ENCODE results near the gene DYRK1A. TPM values are rescaled to one million over a fixed set of nuclear protein-coding genes. Genes with fewer than 3 reads are reported as not detected.

The DYRK1A gene
- total and polyA plus RNA-seq, 11 donors = 24.5 to 96.6 (median 69.0) TPM

- WGBS, 4 donors = 74 to 88% (median 76%) methylated on average over 3 of the region's 3 CpGs
- Histone ChIP-seq H3K4me3 (no peak overlapping the region), H3K27me3 (no peaks in the 10 kb centered on the region), H3K9me3 (no peaks in the 10 kb centered on the region), H3K4me1 (peaks cover 3 to 87% (median 75%) of the 10 kb centered on the region in 12 donors), H3K36me3 (peaks cover 0 to 22% (median 10%) of the 10 kb centered on the region in 9 donors), H3K27ac (peak overlapping the region in 2 of 12 donors; percentile 1 to 58)
- DNase-seq (no peak), ATAC-seq (no peak)
- intact Hi-C loops (cut with DNase I) = loop anchor here in 1 of 10 donors (5.0 kb wide), 1 partner anchor 47 kb away; no protein-coding TSS in a partner anchor
- TF ChIP-seq CTCF (IDR thresholded peaks at IDR 0.05) = no peak
- TF ChIP-seq POLR2A (IDR thresholded peaks at IDR 0.05) = no peak
These were observed 52.8 kb downstream of the DYRK1A start for GRCh38 chr21:37419228-37419906.

- H3K4me3 ChIP-seq = no peak overlapping the region
- TF ChIP-seq POLR2A (IDR thresholded peaks at IDR 0.05) (no peak), CTCF (IDR thresholded peaks at IDR 0.05) (no peak)
- H3K4me1 ChIP-seq = peaks cover 5 to 86% (median 73%) of the 10 kb centered on the region in 12 donors
- H3K27ac ChIP-seq = no peak overlapping the region
- ATAC-seq (no peak), DNase-seq (no peak)
- WGBS, 4 donors = 93 to 97% (median 95%) methylated on average over 8 of the region's 8 CpGs
- H3K9me3 ChIP-seq = no peaks in the 10 kb centered on the region
- intact Hi-C loops (cut with DNase I) = loop anchor here in 2 of 10 donors (5.0 to 10.0 kb wide), 2 partner anchors 47 to 54 kb away; partner anchors contain the start of gene DYRK1A (in 1 of the 2)
- no peaks in the 10 kb centered on the region for H3K27me3 ChIP-seq
- H3K36me3 ChIP-seq = peaks cover 0 to 22% (median 10%) of the 10 kb centered on the region in 9 donors
These were observed 54.7 kb downstream of the DYRK1A start for GRCh38 chr21:37421306-37421705.

- H3K36me3 ChIP-seq = peaks cover 0 to 28% (median 10%) of the 10 kb centered on the region in 9 donors
- WGBS, 4 donors = 86 to 97% (median 95%) methylated on average over 1 of the region's 1 CpG
- H3K27ac ChIP-seq = no peak overlapping the region
- no peak for ATAC-seq
- H3K27me3 ChIP-seq = no peaks in the 10 kb centered on the region
- peaks cover 5 to 76% (median 65%) of the 10 kb centered on the region in 12 donors for H3K4me1 ChIP-seq
- no peaks in the 10 kb centered on the region for H3K9me3 ChIP-seq
- H3K4me3 ChIP-seq = no peak overlapping the region
- DNase-seq = no peak
- TF ChIP-seq POLR2A (IDR thresholded peaks at IDR 0.05) = no peak
- no peak for TF ChIP-seq CTCF (IDR thresholded peaks at IDR 0.05)
- intact Hi-C loops (cut with DNase I) = loop anchor here in 2 of 10 donors (5.0 to 10.0 kb wide), 2 partner anchors 48 to 55 kb away; partner anchors contain the start of gene DYRK1A (in 1 of the 2)
These were observed 55.8 kb downstream of the DYRK1A start for GRCh38 chr21:37422382-37422781.

- Histone ChIP-seq H3K4me1 (peaks cover 5 to 72% (median 61%) of the 10 kb centered on the region in 12 donors), H3K9me3 (no peaks in the 10 kb centered on the region), H3K27ac (no peak overlapping the region), H3K36me3 (peaks cover 0 to 29% (median 10%) of the 10 kb centered on the region in 9 donors), H3K4me3 (no peak overlapping the region), H3K27me3 (no peaks in the 10 kb centered on the region)
- DNase-seq (no peak), ATAC-seq (no peak)
- no peak for TF ChIP-seq POLR2A (IDR thresholded peaks at IDR 0.05)
- no peak for TF ChIP-seq CTCF (IDR thresholded peaks at IDR 0.05)
- intact Hi-C loops (cut with DNase I) = loop anchor here in 2 of 10 donors (5.0 to 10.0 kb wide), 2 partner anchors 48 to 56 kb away; partner anchors contain the start of gene DYRK1A (in 1 of the 2)
- WGBS, 4 donors = 36 to 44% (median 39%) methylated on average over 2 of the region's 2 CpGs
These were observed 56.5 kb downstream of the DYRK1A start for GRCh38 chr21:37423103-37423502.

Data from heart left ventricle (tissue), 16 donors.